ENCODE results near the gene MLPH.

GRCh38 chr2:237540223-237540775, 53.2 kb downstream of the MLPH start:
- TF ChIP-seq CTCF (IDR thresholded peaks at IDR 0.05): no peak
- no peak for TF ChIP-seq POLR2AphosphoS5 (IDR thresholded peaks at IDR 0.05)

Data from breast epithelium (tissue), 3 donors.